Stimulated activated memory B cell treated with anti-CD40 and anti-IgM and Interleukin-4, amounts not matched to agents 10 μg/mL and 1 μg/mL and 100 μg/mL, for 72 hours (primary cell): Measurements from ENCODE around the gene CD300LB.
"Not testable (repeated sequence)": the region's sequence is repeated elsewhere in the genome, so short reads cannot be mapped to it uniquely, and the experiment has no call there.

ENCODE experiments used
- ATAC-seq: fragments of 150-1000 bp; cut with Tn5 transposase; 2 replicates; pipeline ENCODE4 v1.10.0; 2021
- H3K27ac Mint-ChIP-seq: one replicate; pipeline ENCODE4 v1.8.0; 2022; ENCODE audit warnings: mild to moderate bottlenecking, mixed read lengths
- H3K27me3 Mint-ChIP-seq: one replicate; pipeline ENCODE4 v1.8.0; 2022; ENCODE audit warnings: mixed read lengths
- H3K36me3 Mint-ChIP-seq: one replicate; pipeline ENCODE4 v1.8.0; 2022; ENCODE audit warnings: mixed read lengths
- H3K4me1 Mint-ChIP-seq: one replicate; pipeline ENCODE4 v1.8.0; 2022; ENCODE audit warnings: mixed read lengths
- H3K4me3 Mint-ChIP-seq: one replicate; pipeline ENCODE4 v1.8.0; 2022; ENCODE audit warnings: mild to moderate bottlenecking, moderate library complexity, mixed read lengths
- H3K9me3 Mint-ChIP-seq: one replicate; pipeline ENCODE4 v1.8.0; 2022; ENCODE audit warnings: mixed read lengths

Gene CD300LB

DNA sequence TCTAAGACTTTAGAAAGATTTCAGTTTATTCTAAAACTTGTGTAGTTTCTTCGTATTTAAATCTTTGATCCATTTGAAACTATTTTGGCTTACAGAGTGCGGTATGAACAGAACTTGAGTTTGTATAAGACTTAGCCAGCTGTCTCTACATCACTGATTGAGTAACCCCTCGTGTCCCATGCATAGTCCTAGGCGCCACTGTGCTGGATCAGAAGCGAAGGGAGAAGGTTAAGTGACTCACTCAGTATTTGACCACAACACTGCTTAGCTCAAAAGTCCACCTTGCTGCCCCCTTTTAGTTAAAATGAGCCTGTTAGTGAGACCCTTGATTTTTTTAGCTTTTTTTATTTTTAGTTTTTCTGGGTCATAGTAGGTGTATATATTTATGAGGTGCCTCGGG is 28.4 kb downstream of the CD300LB start:
- ATAC-seq = no peak
- Mint-ChIP-seq H3K27ac (no peak overlapping the region), H3K9me3 (no peaks in the 10 kb centered on the region), H3K36me3 (no peaks in the 10 kb centered on the region), H3K4me3 (no peak overlapping the region), H3K27me3 (peaks cover 9% of the 10 kb centered on the region), H3K4me1 (no peaks in the 10 kb centered on the region)

DNA sequence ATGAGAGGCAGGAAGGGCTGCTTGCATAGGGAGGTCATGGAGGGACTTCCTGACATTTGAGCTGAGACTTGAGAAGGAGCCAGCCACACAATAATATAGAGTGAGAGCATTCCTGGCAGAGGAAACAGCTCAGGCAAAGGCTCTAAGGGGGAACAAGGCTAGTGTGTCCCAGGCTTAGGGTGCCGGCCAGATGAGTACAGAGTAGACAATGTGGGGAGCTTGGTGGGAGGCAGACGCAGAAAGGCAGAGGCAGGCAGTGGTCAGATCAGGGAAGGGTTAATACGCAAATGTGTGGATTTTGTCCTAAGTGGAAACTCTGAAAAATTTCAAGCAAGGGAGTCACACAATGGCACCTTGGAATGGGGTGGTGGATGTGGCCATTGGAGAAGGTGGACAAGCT is 31.3 kb downstream of the CD300LB start:
- no peaks in the 10 kb centered on the region for H3K36me3 Mint-ChIP-seq
- H3K27ac Mint-ChIP-seq = no peak overlapping the region
- no peak overlapping the region for H3K4me3 Mint-ChIP-seq
- peaks cover 9% of the 10 kb centered on the region for H3K27me3 Mint-ChIP-seq
- H3K9me3 Mint-ChIP-seq = no peaks in the 10 kb centered on the region
- H3K4me1 Mint-ChIP-seq = no peaks in the 10 kb centered on the region
- ATAC-seq = no peak

- no peak overlapping the region for H3K27ac Mint-ChIP-seq
- no peaks in the 10 kb centered on the region for H3K36me3 Mint-ChIP-seq
These were observed 33.8 kb downstream of the CD300LB start for GRCh38 chr17:74497471-74497870.

GRCh38 chr17:74493331-74493833 is 37.9 kb downstream of the CD300LB start:
- no peaks in the 10 kb centered on the region for H3K27me3 Mint-ChIP-seq
- H3K27ac Mint-ChIP-seq = no peak overlapping the region
- peaks cover 4% of the 10 kb centered on the region for H3K9me3 Mint-ChIP-seq
- H3K4me3 Mint-ChIP-seq = no peak overlapping the region
- peak; percentile 70 for ATAC-seq
- peaks cover 10% of the 10 kb centered on the region for H3K36me3 Mint-ChIP-seq
- no peaks in the 10 kb centered on the region for H3K4me1 Mint-ChIP-seq

More at GRCh38 chr17:74497471-74497870, 33.8 kb downstream of the CD300LB start:
- ATAC-seq = no peak
- H3K4me3 Mint-ChIP-seq = no peak overlapping the region
- H3K4me1 Mint-ChIP-seq = no peaks in the 10 kb centered on the region
- no peaks in the 10 kb centered on the region for H3K9me3 Mint-ChIP-seq
- H3K27me3 Mint-ChIP-seq = peaks cover 9% of the 10 kb centered on the region

DNA sequence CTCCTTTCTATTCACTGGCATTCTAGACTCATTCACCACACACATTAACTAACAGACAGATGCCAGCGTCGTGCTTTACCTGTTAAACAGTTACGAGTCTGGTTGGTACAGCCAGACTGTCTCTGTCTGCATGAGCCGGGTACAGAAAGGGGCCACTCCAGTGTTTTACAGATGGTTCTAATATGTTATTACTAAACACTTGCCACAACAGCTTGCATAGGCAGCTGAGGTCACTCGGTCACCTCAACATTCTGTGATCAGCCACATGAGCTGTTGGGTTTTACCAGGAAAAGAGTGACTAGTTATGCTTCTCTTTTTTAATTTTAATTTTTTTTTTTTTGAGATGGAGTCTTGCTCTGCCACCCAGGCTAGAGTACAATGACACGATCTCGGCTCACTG is 39.6 kb downstream of the CD300LB start:
- Mint-ChIP-seq H3K27me3 (no peaks in the 10 kb centered on the region), H3K4me3 (no peak overlapping the region), H3K9me3 (peaks cover 7% of the 10 kb centered on the region), H3K36me3 (peaks cover 10% of the 10 kb centered on the region), H3K27ac (no peak overlapping the region), H3K4me1 (no peaks in the 10 kb centered on the region)
- no peak for ATAC-seq

DNA sequence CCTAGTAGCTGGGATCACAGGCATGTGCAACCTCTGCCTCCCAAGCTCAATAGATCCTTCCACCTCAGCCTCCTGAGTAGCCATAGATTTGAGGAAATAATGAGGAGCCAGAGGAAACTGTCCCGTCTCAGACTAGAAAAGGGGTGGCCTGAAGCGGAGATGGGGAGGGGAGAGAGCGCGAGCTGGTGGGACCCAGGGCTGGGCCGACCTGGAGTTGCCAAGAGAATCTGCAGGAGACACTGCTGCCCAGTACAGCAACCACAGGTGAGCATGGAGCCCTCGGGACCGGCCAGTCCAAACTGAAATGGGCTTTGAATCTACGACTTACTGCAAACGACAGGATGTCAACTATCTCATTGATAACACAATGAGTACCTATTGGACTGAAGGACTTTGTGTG is 40.6 kb downstream of the CD300LB start:
- no peaks in the 10 kb centered on the region for H3K4me1 Mint-ChIP-seq
- H3K36me3 Mint-ChIP-seq = peaks cover 10% of the 10 kb centered on the region
- H3K9me3 Mint-ChIP-seq = peaks cover 7% of the 10 kb centered on the region
- H3K27ac Mint-ChIP-seq = no peak overlapping the region
- no peak for ATAC-seq
- H3K27me3 Mint-ChIP-seq = no peaks in the 10 kb centered on the region
- no peak overlapping the region for H3K4me3 Mint-ChIP-seq

GRCh38 chr17:74488276-74488675 is 43.0 kb downstream of the CD300LB start:
- H3K27me3 Mint-ChIP-seq, H3K9me3 Mint-ChIP-seq, H3K4me3 Mint-ChIP-seq, H3K4me1 Mint-ChIP-seq, H3K27ac Mint-ChIP-seq, ATAC-seq, H3K36me3 Mint-ChIP-seq: not testable (repeated sequence)

DNA sequence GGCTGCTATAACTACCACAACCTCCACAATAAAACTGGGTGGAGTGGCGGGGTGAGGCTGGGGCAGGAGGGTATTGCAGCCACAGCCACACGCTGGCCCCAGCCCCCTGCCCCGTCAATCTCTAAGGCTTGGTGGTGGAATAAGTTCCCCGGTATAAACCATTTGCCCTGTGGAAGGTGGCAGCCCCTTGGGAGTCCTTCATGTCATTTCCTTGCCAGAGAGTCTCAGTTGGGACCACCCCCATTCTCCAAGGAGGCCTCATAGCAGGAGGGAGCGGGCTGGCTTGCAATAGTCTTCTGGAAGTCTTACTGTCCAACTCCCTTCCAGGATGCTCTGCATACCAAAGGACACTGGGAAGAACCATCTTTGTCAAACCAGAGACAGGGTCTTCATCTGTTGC is 45.4 kb downstream of the CD300LB start:
- H3K36me3 Mint-ChIP-seq = peaks cover 16% of the 10 kb centered on the region
- H3K27me3 Mint-ChIP-seq = no peaks in the 10 kb centered on the region
- H3K4me3 Mint-ChIP-seq = no peak overlapping the region
- H3K4me1 Mint-ChIP-seq = no peaks in the 10 kb centered on the region
- no peak for ATAC-seq
- H3K27ac Mint-ChIP-seq = no peak overlapping the region
- peaks cover 7% of the 10 kb centered on the region for H3K9me3 Mint-ChIP-seq

- Mint-ChIP-seq H3K36me3 (peaks cover 17% of the 10 kb centered on the region), H3K4me1 (peaks cover under 1% of the 10 kb centered on the region), H3K27me3 (no peaks in the 10 kb centered on the region), H3K4me3 (no peak overlapping the region), H3K9me3 (peaks cover 7% of the 10 kb centered on the region), H3K27ac (no peak overlapping the region)
- no peak for ATAC-seq
These were observed 46.1 kb downstream of the CD300LB start for GRCh38 chr17:74485022-74485743.

- ATAC-seq = no peak
- H3K36me3 Mint-ChIP-seq = peaks cover 13% of the 10 kb centered on the region
- H3K9me3 Mint-ChIP-seq = peaks cover 3% of the 10 kb centered on the region
- H3K4me3 Mint-ChIP-seq = no peak overlapping the region
- H3K27me3 Mint-ChIP-seq = no peaks in the 10 kb centered on the region
- no peak overlapping the region for H3K27ac Mint-ChIP-seq
- peaks cover 12% of the 10 kb centered on the region for H3K4me1 Mint-ChIP-seq
These were observed 47.2 kb downstream of the CD300LB start for GRCh38 chr17:74484066-74484465.

GRCh38 chr17:74481621-74482020 is 49.7 kb downstream of the CD300LB start:
- Mint-ChIP-seq H3K27me3 (no peaks in the 10 kb centered on the region), H3K36me3 (peaks cover 8% of the 10 kb centered on the region), H3K9me3 (no peaks in the 10 kb centered on the region), H3K27ac (no peak overlapping the region), H3K4me3 (no peak overlapping the region), H3K4me1 (peaks cover 24% of the 10 kb centered on the region)
- no peak for ATAC-seq

DNA sequence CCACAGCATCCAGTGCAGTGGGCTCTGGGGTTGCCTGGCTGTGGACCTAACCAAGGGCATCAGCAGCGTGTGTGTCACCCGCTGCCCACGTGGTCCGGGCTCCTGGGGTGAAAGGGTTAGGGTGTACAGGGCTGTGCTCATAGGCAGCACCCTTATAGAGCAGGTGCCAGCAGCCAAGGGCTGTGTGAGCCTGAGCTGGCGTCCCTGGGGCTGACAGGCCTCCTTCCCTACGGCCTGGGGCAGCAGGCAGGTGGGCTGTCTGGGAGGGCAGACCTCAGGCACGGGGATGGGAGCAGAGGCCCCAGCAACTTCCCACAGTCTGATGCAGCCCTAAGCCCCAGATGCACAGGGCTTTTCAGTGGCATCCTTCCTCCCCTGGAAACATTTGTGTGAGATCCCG is 51.0 kb downstream of the CD300LB start:
- Mint-ChIP-seq H3K36me3 (peaks cover 21% of the 10 kb centered on the region), H3K4me1 (peaks cover 24% of the 10 kb centered on the region)

GRCh38 chr17:74478420-74479100 is 52.7 kb downstream of the CD300LB start:
- Mint-ChIP-seq H3K4me3 (no peak overlapping the region), H3K36me3 (peaks cover 37% of the 10 kb centered on the region), H3K9me3 (peaks cover 8% of the 10 kb centered on the region), H3K4me1 (peaks cover 29% of the 10 kb centered on the region), H3K27me3 (no peaks in the 10 kb centered on the region), H3K27ac (peak overlapping the region; percentile 65)
- peak; percentile 73 for ATAC-seq

More for the DNA sequence above, 51.0 kb downstream of the CD300LB start:
- Mint-ChIP-seq H3K27me3 (no peaks in the 10 kb centered on the region), H3K27ac (peak overlapping the region; percentile 65), H3K4me3 (no peak overlapping the region), H3K9me3 (peaks cover 3% of the 10 kb centered on the region)
- no peak for ATAC-seq

- H3K27ac Mint-ChIP-seq = no peak overlapping the region
- peaks cover 31% of the 10 kb centered on the region for H3K4me1 Mint-ChIP-seq
- H3K36me3 Mint-ChIP-seq = peaks cover 38% of the 10 kb centered on the region
- peaks cover 8% of the 10 kb centered on the region for H3K9me3 Mint-ChIP-seq
- H3K4me3 Mint-ChIP-seq = no peak overlapping the region
- ATAC-seq = no peak
- no peaks in the 10 kb centered on the region for H3K27me3 Mint-ChIP-seq
These were observed 53.9 kb downstream of the CD300LB start for GRCh38 chr17:74477411-74477810.

DNA sequence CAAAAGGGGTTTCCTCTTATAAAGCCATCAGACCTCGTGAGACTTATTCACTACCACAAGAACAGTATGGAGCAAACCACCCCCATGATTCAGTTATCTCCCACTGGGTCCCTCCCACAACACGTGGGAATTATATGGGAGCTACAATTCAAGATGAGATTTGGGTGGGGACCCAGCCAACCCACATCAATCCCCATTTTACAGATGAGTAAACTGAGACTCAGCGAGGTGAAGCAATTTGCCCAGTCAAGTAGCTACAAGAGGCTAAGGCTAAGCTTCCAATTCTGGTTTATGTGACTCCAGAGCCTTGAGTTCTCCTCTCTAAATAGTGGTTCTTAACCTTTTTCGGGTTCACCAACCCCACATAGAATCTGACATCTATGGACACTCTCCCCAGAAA is 56.1 kb downstream of the CD300LB start:
- no peak overlapping the region for H3K27ac Mint-ChIP-seq
- peaks cover 8% of the 10 kb centered on the region for H3K9me3 Mint-ChIP-seq
- H3K4me3 Mint-ChIP-seq = no peak overlapping the region
- H3K36me3 Mint-ChIP-seq = peaks cover 34% of the 10 kb centered on the region
- ATAC-seq = no peak
- peaks cover 33% of the 10 kb centered on the region for H3K4me1 Mint-ChIP-seq
- H3K27me3 Mint-ChIP-seq = no peaks in the 10 kb centered on the region
